ENCODE data around the gene TRAIP. TPM values are rescaled to one million over a fixed set of nuclear protein-coding genes. Genes with fewer than 3 reads are reported as not detected.
"Not testable (repeated sequence)": the region's sequence is repeated elsewhere in the genome, so short reads cannot be mapped to it uniquely, and the experiment has no call there.

The TRAIP gene
- total RNA-seq, 1 donor from 2014 or later: 1.6 TPM

DNA sequence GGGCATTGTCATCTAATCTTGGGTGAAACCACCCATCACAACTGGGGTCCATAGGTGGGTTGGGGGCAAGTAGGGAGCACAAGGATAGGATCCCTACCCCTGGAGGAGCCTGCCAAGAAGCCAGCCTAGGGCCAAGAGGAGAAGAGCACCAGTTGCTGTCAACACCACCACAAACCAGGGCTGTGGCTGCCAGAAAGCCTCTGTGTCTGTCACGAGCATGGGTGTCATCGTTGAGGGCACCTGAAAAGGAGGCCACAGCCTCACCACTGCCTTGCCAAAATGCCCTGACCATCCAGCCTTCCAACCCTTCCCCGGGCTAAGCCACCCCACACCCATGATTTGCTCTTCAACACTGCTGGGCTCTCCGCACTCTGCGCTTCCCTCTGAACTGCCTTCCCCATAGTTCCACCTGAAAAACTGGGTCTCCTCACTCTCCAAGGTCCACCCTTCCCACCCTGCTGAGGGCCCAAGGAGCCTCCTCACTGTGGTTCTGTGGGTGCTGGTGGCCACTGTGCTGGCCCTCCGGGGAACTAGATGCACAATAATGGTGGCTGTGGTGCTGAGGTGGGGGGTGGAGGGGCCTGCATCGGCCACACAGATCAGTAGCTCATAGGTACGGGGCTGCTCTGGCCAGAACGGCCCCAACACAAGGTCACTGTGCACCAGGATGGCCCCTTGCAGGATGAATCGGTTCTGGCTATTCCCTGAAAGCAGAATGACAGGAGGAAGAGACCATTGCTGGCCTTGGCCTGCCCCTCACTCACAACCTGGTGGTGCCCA is 63.8 kb downstream of the TRAIP start:
- DNase-seq (ENCODE audit: low read depth): no peak

DNA sequence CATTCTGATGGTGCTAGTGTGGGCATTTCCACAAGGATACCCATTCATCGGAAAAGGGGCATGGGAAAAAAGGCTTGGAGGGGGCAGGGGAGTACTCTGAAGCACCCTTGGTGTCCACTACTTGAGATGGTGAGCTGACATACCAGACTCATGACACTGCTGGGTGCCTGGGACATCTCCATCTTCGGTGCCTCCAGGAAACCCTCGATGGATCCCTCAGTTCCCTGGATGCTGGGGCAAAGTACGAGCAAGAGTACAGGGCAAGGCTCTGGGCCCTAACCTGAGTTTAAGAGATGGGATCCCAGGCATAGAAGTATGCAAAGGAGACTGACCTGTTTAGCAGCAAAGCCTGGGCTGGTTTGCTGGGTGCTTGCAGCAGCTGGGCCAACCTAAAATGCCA is 64.8 kb downstream of the TRAIP start:
- no peak for DNase-seq (ENCODE audit: low read depth)

DNA sequence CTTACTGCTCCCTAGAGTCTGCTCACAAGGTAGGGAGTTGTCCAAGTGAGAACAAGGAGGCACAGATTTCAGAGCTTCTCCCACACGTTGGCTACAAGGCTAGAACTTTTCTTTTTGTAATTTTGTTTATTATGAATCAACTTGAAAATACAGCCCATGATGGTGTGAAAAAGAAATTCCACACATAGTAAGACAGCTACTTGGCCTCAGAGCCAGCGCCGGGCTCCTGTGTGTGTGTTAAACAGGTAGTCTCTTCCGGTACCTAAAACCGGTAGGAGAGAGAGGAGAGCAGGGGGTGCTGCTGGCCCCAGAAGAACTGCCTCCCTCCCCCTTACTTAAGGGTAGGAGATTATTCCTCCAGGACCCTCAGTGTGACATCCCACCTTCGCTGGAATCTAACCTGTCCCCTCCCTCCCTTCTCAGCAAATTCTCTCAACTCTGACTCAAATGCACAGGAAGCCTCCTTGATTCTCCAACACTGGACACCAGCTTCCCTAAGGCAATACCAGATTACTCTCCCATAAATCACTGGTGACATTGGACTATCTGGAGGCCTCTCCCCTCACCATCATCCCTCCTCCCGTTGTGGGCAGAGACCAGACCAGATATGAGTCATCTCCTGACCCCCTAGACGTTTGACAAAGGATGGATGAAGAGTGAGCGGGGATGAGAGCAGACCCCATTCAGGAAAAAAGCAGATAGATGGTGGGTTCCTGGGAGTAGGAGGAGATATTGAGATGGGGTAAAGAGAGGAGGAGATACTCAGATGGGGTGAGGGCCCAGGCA is 65.5 kb downstream of the TRAIP start:
- no peak for DNase-seq (ENCODE audit: low read depth)

DNA sequence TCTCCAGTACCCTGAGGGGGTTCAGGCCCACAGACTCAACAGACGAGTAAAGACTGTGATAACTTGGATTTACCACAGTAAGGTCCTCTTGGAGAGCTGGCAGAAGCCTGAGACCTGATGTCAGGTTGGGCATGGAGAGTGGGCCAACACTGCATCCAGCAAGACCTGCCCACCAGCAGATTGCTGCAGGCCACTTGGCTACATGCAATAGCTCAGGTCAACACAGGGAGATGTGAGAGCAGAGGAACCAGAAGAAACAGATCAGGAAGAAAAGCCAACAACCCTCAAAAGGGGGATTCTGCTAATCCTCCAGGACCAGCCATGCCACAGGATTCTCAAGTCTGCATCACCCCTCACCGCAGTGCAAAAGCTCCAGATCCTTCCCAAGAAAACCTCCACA is 68.3 kb downstream of the TRAIP start:
- DNase-seq (ENCODE audit: low read depth): no peak

DNA sequence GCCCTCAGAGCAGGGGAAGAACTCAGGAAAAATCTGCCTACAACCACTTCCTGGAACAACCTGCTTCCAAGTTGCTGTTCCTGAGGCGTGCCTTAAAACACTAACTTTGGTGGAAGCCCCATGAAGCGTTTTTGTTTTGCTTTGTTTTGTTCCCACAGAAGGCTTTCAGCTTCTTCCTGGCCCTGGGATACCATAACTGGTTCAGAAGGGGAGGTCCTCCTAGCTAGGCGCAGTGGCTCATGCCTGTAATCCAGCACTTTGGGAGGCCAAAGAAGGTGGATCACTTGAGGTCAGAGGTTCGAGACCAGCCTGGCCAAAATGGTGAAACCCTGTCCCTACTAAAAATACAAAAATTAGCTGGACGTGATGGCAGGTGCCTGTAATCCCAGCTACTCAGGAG is 68.8 kb downstream of the TRAIP start:
- DNase-seq (ENCODE audit: low read depth): no peak

DNA sequence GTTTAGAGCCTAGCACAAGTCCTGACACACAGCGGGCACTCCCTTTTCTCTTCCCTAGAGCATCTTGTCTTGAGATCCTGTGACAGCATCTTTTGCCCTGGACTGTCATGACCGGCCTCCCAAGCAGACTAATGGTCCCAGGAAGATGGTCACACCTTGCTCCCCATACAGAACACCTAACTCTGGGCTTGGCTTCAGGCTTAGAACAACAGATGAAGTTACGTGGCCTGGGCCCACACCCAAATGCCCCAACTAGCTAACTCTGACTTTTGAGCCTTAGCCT is 69.2 kb downstream of the TRAIP start:
- no peak for DNase-seq (ENCODE audit: low read depth)

DNA sequence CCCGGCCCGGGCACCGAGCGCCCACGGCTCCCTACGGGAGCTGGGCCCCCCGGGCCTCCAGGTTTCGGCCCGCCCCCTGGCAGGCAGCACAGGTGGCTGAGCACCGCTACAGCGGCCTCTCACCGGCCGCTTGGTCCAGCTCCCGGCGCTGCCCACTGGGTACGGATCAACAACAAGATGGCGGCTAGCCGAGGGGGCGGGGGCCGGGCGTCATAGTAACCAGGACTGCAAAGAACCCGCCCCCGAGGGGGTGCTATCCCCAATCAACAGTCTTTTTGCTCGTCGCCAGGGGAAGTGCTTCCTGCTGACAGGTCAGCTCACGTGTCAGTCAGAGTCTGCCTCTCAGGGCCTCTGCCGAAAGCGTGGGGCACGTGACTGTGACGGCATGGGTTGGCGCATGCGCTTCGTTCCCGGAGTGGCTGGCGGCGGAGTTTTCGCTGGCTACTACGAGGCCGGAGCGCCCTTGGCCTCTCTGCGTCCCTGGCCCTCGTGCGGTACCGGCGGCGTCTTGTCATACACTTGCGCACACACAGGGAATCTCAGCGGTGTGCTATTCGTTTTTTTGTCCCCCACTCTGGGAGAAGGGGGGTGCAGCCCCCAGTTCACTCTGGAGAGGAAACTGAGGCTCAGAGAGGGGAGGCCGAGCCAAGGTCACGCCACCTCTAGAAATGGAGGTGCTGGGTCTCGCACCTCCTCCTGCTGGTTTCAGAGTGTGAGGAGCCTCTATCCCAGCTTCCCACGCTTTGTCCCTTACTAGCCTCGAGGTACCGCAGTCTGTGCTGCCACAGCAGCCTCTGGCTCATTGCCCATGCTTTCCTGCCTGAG is 69.8 kb downstream of the TRAIP start, which contains the start of gene IP6K1:
TSS of gene IP6K1 (minus strand) at position 186 of the 825 bp plus-strand sequence. CDS start 38,502 bp downstream, outside the sequence.
- peak; percentile 100 for DNase-seq (ENCODE audit: low read depth)

DNA sequence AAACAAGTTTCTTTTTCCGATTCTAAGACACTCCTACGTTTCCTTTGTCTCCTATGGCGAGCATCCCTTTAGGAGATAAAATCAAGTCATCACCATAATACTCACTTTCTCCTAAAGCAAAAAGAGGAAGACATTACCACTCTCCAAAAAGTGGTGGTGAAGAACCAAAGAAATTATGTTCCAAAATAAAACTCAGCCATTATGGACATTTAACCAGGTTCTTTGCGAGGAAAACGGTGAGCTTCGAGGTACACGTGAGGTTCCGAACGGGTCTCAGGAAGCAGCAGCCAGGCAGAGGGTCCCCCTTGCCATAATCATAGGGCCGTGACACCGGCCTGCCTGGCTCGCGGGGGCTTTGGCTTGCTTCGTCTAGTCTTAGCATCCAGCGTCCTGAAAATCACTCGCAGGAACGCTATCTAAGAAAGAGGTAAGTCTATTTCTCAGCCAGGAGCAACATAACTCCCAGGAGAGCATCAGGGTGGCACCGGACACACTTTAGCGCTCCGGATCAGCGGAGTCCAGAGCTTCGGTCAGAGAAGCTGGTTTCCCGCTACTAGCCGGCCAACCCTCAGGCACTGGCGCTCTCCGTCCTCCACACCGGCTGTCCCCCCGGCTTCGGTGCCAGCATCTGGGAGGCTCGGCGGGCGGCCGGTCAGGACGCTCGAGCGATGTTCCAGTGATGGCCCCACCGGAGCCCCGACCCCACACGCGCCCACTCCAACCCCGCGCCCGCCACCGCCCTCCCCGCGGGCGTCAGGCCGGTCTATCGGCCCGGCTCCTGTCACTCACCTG is 70.6 kb downstream of the TRAIP start:
- peak; percentile 33 for DNase-seq (ENCODE audit: low read depth)

DNA sequence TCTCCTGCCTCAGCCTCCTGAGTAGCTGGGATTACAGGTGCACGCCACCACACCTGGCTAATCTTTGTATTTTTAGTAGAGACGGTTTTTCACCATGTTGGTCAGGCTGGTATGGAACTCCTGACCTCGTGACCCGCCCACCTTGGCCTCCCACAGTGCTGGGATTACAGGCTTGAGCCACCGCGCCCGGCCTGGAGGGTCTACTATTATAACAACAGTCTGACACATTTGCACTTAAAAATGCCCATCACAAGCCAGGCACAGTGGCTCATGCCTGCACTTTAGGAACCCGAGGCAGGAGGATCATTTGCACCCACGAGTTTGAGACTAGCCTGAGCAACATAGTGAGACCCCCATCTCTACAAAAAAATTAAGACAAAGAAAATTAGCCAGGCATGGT is 74.1 kb downstream of the TRAIP start:
- DNase-seq (ENCODE audit: low read depth): not testable (repeated sequence)

DNA sequence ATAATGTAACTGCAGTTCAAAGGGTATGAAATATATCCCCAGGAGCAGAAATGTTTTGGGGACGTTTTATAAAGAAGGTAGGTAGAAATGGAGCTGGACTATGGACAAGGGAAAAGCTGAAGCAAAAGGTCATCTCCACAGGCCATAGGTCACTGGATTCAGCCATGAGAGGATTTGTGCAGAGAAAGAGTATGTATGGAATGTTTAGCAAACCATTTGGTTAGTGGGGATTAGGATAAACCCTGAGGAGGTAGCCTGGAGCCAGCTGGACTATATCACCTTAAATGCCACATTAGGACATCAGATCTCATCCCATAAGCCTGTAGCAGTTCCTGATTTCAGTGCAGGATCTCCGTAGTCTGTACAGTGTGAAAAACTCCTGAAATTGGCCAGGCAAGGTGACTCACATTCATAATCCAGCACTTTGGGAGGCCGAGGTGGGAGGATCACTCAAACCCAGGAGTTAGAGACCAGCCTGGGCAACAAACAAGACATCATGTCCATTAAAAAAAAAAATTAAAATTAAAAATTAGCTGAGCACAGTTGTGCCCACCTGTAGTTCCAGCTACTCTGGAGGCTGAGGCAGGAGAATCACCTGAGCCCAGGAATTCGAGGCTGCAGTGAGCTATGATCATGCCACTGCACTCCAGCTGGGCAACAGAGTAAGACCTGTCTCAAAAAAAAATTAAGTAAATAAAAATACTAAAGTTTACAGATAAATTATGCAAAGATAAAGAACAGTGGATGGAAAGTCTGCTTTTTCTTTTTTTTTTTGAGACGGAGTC is 74.8 kb downstream of the TRAIP start:
- no peak for DNase-seq (ENCODE audit: low read depth)

DNA sequence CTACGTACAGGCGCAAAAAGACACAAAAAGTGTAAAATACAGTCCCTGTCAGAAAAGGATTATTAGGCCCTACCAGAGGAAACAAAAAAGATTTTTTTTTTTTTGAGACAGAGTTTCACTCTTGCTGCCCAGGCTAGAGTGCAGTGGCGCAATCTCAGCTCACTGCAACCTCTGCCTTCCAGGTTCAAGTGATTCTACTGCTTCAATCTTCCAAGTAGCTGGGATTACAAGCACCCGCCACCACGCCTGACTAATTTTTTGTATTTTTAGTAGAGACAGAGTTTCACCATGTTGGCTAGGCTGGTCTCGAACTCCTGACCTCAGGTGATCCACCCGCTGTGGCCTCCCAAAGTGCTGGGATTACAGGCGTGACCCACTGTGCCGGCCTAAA is 75.4 kb downstream of the TRAIP start:
- DNase-seq (ENCODE audit: low read depth): not testable (repeated sequence)

DNA sequence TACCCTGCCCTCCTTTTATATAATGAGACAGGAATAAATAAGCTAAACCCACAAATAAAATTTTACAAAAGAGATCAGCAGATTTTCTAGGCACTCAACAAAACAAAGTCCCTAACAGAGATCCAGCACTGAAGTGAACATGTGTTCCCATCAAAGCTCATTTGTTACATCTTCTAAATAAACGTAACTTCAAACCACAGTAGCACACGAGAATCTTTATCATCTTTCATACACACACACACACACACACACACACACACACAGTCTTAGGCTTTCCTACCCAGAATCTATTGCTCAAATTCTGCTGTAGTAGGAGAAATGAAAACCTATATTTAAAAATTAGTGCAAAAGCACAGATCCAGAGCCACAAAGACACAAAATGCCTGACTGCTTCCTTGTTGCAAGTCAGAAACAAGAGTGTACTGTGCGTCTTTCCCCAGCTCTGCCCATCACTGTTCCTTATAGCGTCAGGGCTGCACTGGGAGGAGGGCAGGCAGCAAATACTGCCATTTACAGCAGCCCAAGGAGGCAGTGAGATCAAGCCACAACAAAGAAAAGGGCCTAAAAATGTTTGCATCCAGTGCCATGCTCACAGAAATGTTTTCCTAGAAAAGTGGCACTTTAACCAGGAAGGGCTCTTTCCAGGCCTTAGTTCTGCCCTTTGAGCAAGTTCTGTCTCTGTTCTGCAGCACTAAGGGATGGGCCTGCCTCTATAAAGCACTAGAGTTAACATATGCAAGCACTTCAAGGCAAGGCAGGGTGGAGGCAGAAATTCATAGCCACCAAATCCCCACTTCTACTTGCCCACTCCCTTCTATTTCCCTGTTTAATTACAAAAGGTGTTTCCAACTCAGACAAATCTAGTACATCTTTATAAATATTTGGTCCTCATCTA is 76.0 kb downstream of the TRAIP start:
- no peak for DNase-seq (ENCODE audit: low read depth)

DNA sequence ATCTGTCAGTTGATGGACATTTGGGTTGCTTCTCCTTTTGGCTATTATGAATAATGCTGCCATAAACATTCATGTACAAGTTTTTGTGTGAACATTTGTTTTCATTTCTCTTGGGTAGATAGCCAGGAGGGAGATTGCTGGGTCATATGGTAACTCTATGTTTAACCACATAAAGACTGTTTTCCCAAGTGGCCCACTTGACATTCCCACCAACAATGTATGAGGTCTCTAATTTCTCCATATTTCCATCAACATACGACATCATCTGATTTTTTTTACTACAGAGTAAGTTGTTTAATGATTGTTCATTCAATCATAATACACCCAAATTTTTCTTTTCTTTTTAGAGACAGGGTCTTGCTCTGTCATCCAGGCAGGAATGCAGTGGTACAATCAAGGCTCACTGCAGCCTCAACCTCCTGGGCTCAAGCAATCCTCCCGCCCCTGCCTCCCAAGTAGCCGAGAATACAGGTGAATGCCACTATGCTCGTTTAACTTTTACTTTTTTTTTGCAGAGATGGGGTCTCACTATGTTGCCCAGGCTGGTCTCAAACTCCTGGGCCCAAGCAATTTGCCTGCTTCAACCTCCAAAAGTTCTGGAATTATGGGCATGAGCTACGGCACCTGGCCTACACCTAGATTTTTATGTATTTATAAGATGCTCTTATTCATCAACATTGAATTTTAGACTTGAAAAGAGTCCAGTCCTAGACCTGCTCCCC is 76.8 kb downstream of the TRAIP start:
- DNase-seq (ENCODE audit: low read depth): no peak

Other genes with a start within 250 kb of the TRAIP start
- gene APEH, start 182.2 kb downstream of the TRAIP start, total RNA-seq: 233 and 345 TPM in 2 replicates
- 2.3 and 11.7 TPM in 2 replicates for gene MST1, start 167.1 kb downstream of the TRAIP start, total RNA-seq
- 11.8 and 36.9 TPM in 2 replicates for gene RNF123, start 167.0 kb downstream of the TRAIP start, total RNA-seq
- not detected in 2 replicates for gene AMIGO3, start 136.9 kb downstream of the TRAIP start, total RNA-seq
- 34.8 and 53.7 TPM in 2 replicates for gene GMPPB, start 132.6 kb downstream of the TRAIP start, total RNA-seq
- 31.4 and 78.5 TPM in 2 replicates for gene IP6K1, start 70.0 kb downstream of the TRAIP start, total RNA-seq
- not detected in 2 replicates for gene CDHR4, start 56.7 kb downstream of the TRAIP start, total RNA-seq
- 0.15 and 0.17 TPM in 2 replicates for gene INKA1, start 53.3 kb downstream of the TRAIP start, total RNA-seq
- gene UBA7, start 42.6 kb downstream of the TRAIP start, total RNA-seq: 24.8 and 25.1 TPM in 2 replicates
- under 0.01 TPM in 1 of 2 replicates, not detected in the other for gene CAMKV, start 13.3 kb upstream of the TRAIP start, total RNA-seq
- gene MST1R, start 47.3 kb upstream of the TRAIP start, total RNA-seq: 1.6 and 5.7 TPM in 2 replicates
- gene MON1A, start 73.2 kb upstream of the TRAIP start, total RNA-seq: 9.9 and 10.8 TPM in 2 replicates
- 26.6 and 58.4 TPM in 2 replicates for gene RBM6, start 83.6 kb upstream of the TRAIP start, total RNA-seq
- 74.7 and 216 TPM in 2 replicates for gene RBM5, start 232.4 kb upstream of the TRAIP start, total RNA-seq